ENCODE measurements around the gene LXN.

GRCh38 chr3:158640646-158641045 lies 31.8 kb downstream of the LXN start:
- no peak for TF ChIP-seq SUZ12 (IDR thresholded peaks at IDR 0.05; ENCODE audit: extremely low read depth, insufficient read depth, insufficient read length)
- no peak for TF ChIP-seq YY1 (IDR thresholded peaks at IDR 0.05; ENCODE audit: insufficient read depth, insufficient read length)
- TF ChIP-seq ZNF274 (IDR thresholded peaks at IDR 0.05; ENCODE audit: low read depth, low read length): no peak

Measured in NT2/D1 (cell line).